WERI-Rb-1 (cell line): Measurements from ENCODE around the gene ANKHD1.
"Not testable (repeated sequence)": the region's sequence is repeated elsewhere in the genome, so short reads cannot be mapped to it uniquely, and the experiment has no call there.

Source experiments
- DNase-seq: peaks from one replicate; pipeline ENCODE4 v3.0.0-alpha.2; 2020
- H3K27ac ChIP-seq: fragments of 250-450 bp; sonication (Bioruptor Pico); 2 replicates; pipeline ENCODE4 v1.5.1; 2020; ENCODE audit warnings: mild to moderate bottlenecking, moderate library complexity
- H3K27me3 ChIP-seq: fragments of 250-450 bp; sonication (Bioruptor Pico); 2 replicates; pipeline ENCODE4 v1.5.1; 2021; ENCODE audit warnings: mild to moderate bottlenecking, low read depth, moderate library complexity; ENCODE audit not compliant: insufficient read depth, severe bottlenecking
- H3K36me3 ChIP-seq: fragments of 250-450 bp; sonication (Bioruptor Pico); 2 replicates; pipeline ENCODE4 v1.5.1; 2020; ENCODE audit warnings: mild to moderate bottlenecking, moderate library complexity
- H3K4me3 ChIP-seq: 2 replicates; pipeline ENCODE4 v1.5.1; 2011; ENCODE audit warnings: low read depth, mild to moderate bottlenecking, control low read depth, low read length
- H3K9me3 ChIP-seq: fragments of 250-450 bp; sonication (Bioruptor Pico); 2 replicates; pipeline ENCODE4 v1.5.1; 2021; ENCODE audit warnings: mild to moderate bottlenecking, moderate library complexity; ENCODE audit not compliant: severe bottlenecking
- TF ChIP-seq, protein P1 (sequence below): IDR thresholded peaks from 2 replicates; pipeline ENCODE4 v1.5.1; 2011; ENCODE audit warnings: low read depth, mild to moderate bottlenecking, control low read depth, inconsistent platforms, low read length

Gene ANKHD1

DNA sequence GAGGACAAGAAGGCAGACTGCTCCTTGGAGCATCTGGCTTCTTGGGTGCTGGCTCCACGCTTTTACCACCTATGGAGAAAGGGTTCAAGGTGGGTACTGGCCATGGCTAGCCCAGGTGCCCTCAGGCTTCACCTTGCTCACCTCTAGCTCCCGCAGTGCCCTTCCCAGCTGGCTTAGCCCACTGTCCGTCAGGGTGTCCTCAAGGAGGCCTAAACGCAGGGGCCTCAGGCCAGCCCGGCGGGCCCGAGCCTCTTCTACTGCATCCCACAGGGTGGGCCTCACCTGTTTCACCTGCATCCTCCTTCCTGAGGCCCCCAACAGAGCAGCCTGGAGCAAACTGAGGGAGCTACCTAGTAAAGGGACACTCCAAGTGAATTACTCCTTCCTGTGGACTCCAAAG lies 172.1 kb downstream of the ANKHD1 start:
- no peaks in the 10 kb centered on the region for H3K36me3 ChIP-seq
- TF ChIP-seq, protein P1, sequence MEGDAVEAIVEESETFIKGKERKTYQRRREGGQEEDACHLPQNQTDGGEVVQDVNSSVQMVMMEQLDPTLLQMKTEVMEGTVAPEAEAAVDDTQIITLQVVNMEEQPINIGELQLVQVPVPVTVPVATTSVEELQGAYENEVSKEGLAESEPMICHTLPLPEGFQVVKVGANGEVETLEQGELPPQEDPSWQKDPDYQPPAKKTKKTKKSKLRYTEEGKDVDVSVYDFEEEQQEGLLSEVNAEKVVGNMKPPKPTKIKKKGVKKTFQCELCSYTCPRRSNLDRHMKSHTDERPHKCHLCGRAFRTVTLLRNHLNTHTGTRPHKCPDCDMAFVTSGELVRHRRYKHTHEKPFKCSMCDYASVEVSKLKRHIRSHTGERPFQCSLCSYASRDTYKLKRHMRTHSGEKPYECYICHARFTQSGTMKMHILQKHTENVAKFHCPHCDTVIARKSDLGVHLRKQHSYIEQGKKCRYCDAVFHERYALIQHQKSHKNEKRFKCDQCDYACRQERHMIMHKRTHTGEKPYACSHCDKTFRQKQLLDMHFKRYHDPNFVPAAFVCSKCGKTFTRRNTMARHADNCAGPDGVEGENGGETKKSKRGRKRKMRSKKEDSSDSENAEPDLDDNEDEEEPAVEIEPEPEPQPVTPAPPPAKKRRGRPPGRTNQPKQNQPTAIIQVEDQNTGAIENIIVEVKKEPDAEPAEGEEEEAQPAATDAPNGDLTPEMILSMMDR = no peak
- H3K27me3 ChIP-seq = no peaks in the 10 kb centered on the region
- H3K4me3 ChIP-seq = no peak overlapping the region
- DNase-seq = no peak
- no peaks in the 10 kb centered on the region for H3K9me3 ChIP-seq
- H3K27ac ChIP-seq = no peak overlapping the region

DNA sequence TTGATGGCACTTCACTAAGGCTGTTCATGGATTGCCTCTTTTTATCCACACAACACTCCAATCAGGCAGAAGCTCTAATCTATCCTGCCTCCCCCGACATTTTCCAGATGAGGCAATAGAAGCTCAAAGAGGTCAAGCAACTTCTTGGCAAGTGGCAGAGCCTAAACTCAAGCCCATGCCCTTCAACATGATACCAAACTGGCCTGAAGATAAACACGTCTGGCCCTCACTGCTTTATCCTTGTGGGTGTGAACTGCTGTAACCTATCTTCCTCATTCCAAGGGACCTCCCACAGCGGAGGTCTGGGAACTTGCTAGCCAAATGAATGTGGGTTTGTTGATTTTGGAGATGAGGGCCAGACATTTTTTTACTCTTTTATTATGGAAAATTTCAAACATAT lies 172.5 kb downstream of the ANKHD1 start:
- TF ChIP-seq, protein P1 = no peak
- Histone ChIP-seq H3K4me3 (no peak overlapping the region), H3K36me3 (no peaks in the 10 kb centered on the region), H3K27me3 (no peaks in the 10 kb centered on the region), H3K27ac (no peak overlapping the region), H3K9me3 (no peaks in the 10 kb centered on the region)
- no peak for DNase-seq

GRCh38 chr5:140575309-140575708 lies 173.7 kb downstream of the ANKHD1 start:
- DNase-seq = peak; percentile 60
- H3K9me3 ChIP-seq = no peaks in the 10 kb centered on the region
- no peaks in the 10 kb centered on the region for H3K36me3 ChIP-seq
- no peak overlapping the region for H3K4me3 ChIP-seq
- TF ChIP-seq, protein P1 = peak; percentile 42
- no peaks in the 10 kb centered on the region for H3K27me3 ChIP-seq
- no peak overlapping the region for H3K27ac ChIP-seq

DNA sequence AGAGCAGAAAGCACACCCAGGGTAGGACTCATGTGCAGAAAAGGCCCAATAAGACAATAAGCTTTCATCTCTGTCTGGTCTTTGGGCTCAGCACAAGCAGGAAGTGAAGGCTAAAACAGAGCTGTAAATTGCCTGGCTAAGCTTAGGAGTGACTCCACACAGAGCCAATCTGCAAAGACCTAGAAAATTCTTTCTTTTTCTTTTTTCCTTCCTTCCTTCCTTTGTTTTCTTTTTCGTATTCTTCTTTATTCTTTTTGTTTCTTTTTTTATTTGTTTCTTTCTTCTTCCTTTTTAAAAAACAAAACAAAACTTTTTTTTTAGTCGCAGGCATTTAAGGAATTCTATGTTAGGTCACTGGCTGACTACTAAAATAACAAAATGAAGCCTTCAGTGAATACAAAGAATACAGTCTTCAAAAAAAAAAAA lies 175.2 kb downstream of the ANKHD1 start:
- Histone ChIP-seq H3K27ac (no peak overlapping the region), H3K36me3 (no peaks in the 10 kb centered on the region), H3K4me3 (no peak overlapping the region), H3K9me3 (no peaks in the 10 kb centered on the region), H3K27me3 (no peaks in the 10 kb centered on the region)
- DNase-seq = no peak
- TF ChIP-seq, protein P1 = no peak

GRCh38 chr5:140579188-140579747 lies 177.6 kb downstream of the ANKHD1 start:
- H3K4me3 ChIP-seq, H3K9me3 ChIP-seq: not testable (repeated sequence)

GRCh38 chr5:140587495-140587894 lies 185.9 kb downstream of the ANKHD1 start:
- TF ChIP-seq, protein P1 = no peak
- H3K36me3 ChIP-seq = no peaks in the 10 kb centered on the region
- peaks cover 6% of the 10 kb centered on the region for H3K9me3 ChIP-seq
- no peak overlapping the region for H3K27ac ChIP-seq
- no peaks in the 10 kb centered on the region for H3K27me3 ChIP-seq
- no peak overlapping the region for H3K4me3 ChIP-seq
- DNase-seq = no peak

More at GRCh38 chr5:140579188-140579747, 177.6 kb downstream of the ANKHD1 start:
- DNase-seq, H3K27ac ChIP-seq, H3K27me3 ChIP-seq, H3K36me3 ChIP-seq: not testable (repeated sequence)
